NCI-H446 (cell line): ENCODE results near the gene TNFSF11.

Experiments used
- DNase-seq, 2 experiments: peaks; one replicate each; lab custom pipeline; 2025; lab: John Stamatoyannopoulos, UW

Gene TNFSF11

GRCh38 chr13:42611086-42611779 lies 37.3 kb downstream of the TNFSF11 start:
- DNase-seq: no peak

- DNase-seq: no peak
Observed at GRCh38 chr13:42612021-42612765, 38.2 kb downstream of the TNFSF11 start.

GRCh38 chr13:42614436-42615035 lies 40.6 kb downstream of the TNFSF11 start:
- DNase-seq: no peak

GRCh38 chr13:42615691-42616090 lies 41.7 kb downstream of the TNFSF11 start:
- DNase-seq: no peak

- DNase-seq: no peak
Observed at GRCh38 chr13:42617221-42617620, 43.3 kb downstream of the TNFSF11 start.

GRCh38 chr13:42623916-42624315 lies 50.0 kb downstream of the TNFSF11 start:
- DNase-seq: peak; percentile 5 to 67

GRCh38 chr13:42625611-42626010 lies 51.7 kb downstream of the TNFSF11 start:
- no peak for DNase-seq

GRCh38 chr13:42626176-42626860 lies 52.4 kb downstream of the TNFSF11 start:
- DNase-seq: no peak

- no peak for DNase-seq
Observed at GRCh38 chr13:42628666-42629065, 54.7 kb downstream of the TNFSF11 start.

- DNase-seq: no peak
Observed at GRCh38 chr13:42631181-42631580, 57.2 kb downstream of the TNFSF11 start.

- DNase-seq: no peak
Observed at GRCh38 chr13:42633495-42633894, 59.5 kb downstream of the TNFSF11 start.

- DNase-seq: no peak
Observed at GRCh38 chr13:42638101-42638500, 64.1 kb downstream of the TNFSF11 start.

GRCh38 chr13:42638886-42639285 lies 64.9 kb downstream of the TNFSF11 start:
- no peak for DNase-seq

- no peak for DNase-seq
Observed at GRCh38 chr13:42643076-42643475, 69.1 kb downstream of the TNFSF11 start.

GRCh38 chr13:42644841-42645240 lies 70.9 kb downstream of the TNFSF11 start:
- no peak for DNase-seq

GRCh38 chr13:42645717-42646116 lies 71.8 kb downstream of the TNFSF11 start:
- DNase-seq: no peak

GRCh38 chr13:42649141-42649540 lies 75.2 kb downstream of the TNFSF11 start:
- no peak for DNase-seq

GRCh38 chr13:42649831-42650230 lies 75.9 kb downstream of the TNFSF11 start:
- no peak for DNase-seq

- DNase-seq: no peak
Observed at GRCh38 chr13:42650506-42650905, 76.6 kb downstream of the TNFSF11 start.

GRCh38 chr13:42651936-42652641 lies 78.1 kb downstream of the TNFSF11 start:
- no peak for DNase-seq

GRCh38 chr13:42652642-42653415 lies 78.9 kb downstream of the TNFSF11 start:
- no peak for DNase-seq
